Parathyroid adenoma (tissue), 2 donors: ENCODE measurements around the gene KCNK10.

ENCODE experiments used
- H2AFZ ChIP-seq: fragments of 300-600 bp; sonication (generic); one replicate; pipeline ENCODE4 v1.7.0; 2017; ENCODE audit warnings: antibody characterized with exemption, mild to moderate bottlenecking
- H3K27ac ChIP-seq: fragments of 300-600 bp; sonication (generic); one replicate; pipeline ENCODE4 v1.7.0; 2017
- H3K27me3 ChIP-seq: fragments of 300-600 bp; sonication (generic); one replicate; pipeline ENCODE4 v1.7.0; 2017; ENCODE audit warnings: low read length; ENCODE audit not compliant: control insufficient read depth, insufficient read depth
- H3K36me3 ChIP-seq: fragments of 300-600 bp; sonication (generic); one replicate; pipeline ENCODE4 v1.7.0; 2017; ENCODE audit warnings: low read length; ENCODE audit not compliant: control insufficient read depth, insufficient read depth
- H3K4me1 ChIP-seq: fragments of 300-600 bp; sonication (generic); one replicate; pipeline ENCODE4 v1.7.0; 2017; ENCODE audit warnings: control low read depth
- H3K4me2 ChIP-seq: fragments of 300-600 bp; sonication (generic); one replicate; pipeline ENCODE4 v1.7.0; 2017; ENCODE audit warnings: low read length
- H3K4me3 ChIP-seq: fragments of 300-600 bp; sonication (generic); one replicate; pipeline ENCODE4 v1.7.0; 2017; ENCODE audit warnings: low read depth, low read length
- H3K79me2 ChIP-seq: fragments of 300-600 bp; sonication (generic); one replicate; pipeline ENCODE4 v1.7.0; 2017; ENCODE audit warnings: control low read depth
- H3K9ac ChIP-seq: fragments of 300-600 bp; sonication (generic); one replicate; pipeline ENCODE4 v1.7.0; 2017; ENCODE audit warnings: mild to moderate bottlenecking
- H3K9me3 ChIP-seq: fragments of 300-600 bp; sonication (generic); one replicate; pipeline ENCODE4 v1.7.0; 2017; ENCODE audit warnings: low read length; ENCODE audit not compliant: control insufficient read depth
- TF ChIP-seq, protein P1 (sequence below): fragments of 300-600 bp; sonication (generic); IDR thresholded peaks from one replicate; pipeline ENCODE4 v1.7.0; 2017; ENCODE audit warnings: antibody characterized with exemption, mild to moderate bottlenecking
- donor health status: primary hyperparathyroidism.

Gene KCNK10

DNA sequence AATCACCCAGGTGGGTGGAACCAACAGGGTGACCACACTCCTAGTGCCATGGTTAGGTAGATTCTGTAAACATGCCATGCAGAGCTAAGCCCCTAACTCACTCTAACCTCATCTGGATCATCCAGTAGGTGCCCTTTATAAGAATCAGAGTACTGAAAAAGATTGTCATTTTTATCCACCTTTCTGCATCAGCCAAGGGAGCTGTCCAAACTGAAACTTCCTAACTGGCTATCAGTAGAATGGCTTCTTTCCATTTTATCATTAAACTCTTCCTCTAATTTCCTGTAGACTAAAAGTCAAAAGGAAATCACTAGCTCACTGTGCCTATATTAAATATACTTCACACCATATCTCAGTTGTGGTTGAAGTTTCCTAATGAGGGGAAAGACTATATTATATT lies 6.5 kb downstream of the KCNK10 start:
- no peaks in the 10 kb centered on the region for H3K4me1 ChIP-seq
- H3K36me3 ChIP-seq = no peaks in the 10 kb centered on the region
- H3K79me2 ChIP-seq = no peaks in the 10 kb centered on the region
- H3K27me3 ChIP-seq = no peaks in the 10 kb centered on the region
- TF ChIP-seq, protein P1, sequence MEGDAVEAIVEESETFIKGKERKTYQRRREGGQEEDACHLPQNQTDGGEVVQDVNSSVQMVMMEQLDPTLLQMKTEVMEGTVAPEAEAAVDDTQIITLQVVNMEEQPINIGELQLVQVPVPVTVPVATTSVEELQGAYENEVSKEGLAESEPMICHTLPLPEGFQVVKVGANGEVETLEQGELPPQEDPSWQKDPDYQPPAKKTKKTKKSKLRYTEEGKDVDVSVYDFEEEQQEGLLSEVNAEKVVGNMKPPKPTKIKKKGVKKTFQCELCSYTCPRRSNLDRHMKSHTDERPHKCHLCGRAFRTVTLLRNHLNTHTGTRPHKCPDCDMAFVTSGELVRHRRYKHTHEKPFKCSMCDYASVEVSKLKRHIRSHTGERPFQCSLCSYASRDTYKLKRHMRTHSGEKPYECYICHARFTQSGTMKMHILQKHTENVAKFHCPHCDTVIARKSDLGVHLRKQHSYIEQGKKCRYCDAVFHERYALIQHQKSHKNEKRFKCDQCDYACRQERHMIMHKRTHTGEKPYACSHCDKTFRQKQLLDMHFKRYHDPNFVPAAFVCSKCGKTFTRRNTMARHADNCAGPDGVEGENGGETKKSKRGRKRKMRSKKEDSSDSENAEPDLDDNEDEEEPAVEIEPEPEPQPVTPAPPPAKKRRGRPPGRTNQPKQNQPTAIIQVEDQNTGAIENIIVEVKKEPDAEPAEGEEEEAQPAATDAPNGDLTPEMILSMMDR = no peak
- H2AFZ ChIP-seq = no peak overlapping the region
- no peak overlapping the region for H3K4me3 ChIP-seq
- H3K27ac ChIP-seq = no peak overlapping the region
- H3K4me2 ChIP-seq = no peak overlapping the region
- H3K9ac ChIP-seq = no peak overlapping the region
- H3K9me3 ChIP-seq = no peaks in the 10 kb centered on the region

DNA sequence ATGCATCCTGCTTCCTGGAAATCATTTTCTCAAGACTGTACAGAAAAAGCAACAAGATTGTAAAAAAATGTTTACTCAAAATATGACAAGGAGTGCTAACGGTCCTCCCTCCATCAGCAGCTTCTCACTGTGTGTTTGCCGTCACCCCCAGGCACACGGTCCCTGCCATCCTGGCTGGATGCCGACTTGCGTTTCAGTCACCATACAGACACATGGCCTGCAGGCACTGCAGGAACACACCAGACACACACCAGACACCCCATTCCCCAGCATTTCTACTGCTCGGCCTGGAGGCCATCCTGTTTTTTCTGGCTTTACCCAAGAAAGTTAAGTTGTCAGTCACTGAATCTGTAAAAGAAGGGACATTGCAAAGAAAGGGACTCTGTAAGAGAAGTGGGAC lies 10.8 kb downstream of the KCNK10 start:
- TF ChIP-seq, protein P1 = no peak
- H3K79me2 ChIP-seq = no peaks in the 10 kb centered on the region
- no peak overlapping the region for H2AFZ ChIP-seq
- no peak overlapping the region for H3K27ac ChIP-seq
- no peaks in the 10 kb centered on the region for H3K36me3 ChIP-seq
- H3K4me1 ChIP-seq = no peaks in the 10 kb centered on the region
- H3K4me2 ChIP-seq = no peak overlapping the region
- H3K9me3 ChIP-seq = no peaks in the 10 kb centered on the region
- no peaks in the 10 kb centered on the region for H3K27me3 ChIP-seq
- no peak overlapping the region for H3K4me3 ChIP-seq
- H3K9ac ChIP-seq = no peak overlapping the region

DNA sequence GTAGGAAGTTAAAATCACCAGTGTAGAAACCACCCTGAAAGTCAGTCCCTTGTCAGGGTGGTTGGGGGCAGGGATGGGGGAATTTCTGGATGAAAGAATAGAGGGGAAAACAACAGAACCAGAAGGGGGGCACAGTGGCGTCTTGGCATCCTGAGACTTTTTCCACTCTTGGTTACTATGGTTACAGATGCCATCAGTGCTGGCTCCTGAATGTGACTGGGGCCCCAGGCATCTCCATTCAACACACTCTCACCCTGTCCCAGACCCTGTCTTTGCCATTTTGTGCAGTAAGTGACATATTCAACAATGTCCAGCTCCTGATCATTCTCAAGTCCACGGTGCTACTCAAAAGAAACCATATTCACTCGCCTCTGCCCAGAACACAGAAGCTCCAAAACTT lies 11.3 kb downstream of the KCNK10 start:
- TF ChIP-seq, protein P1 = no peak
- Histone ChIP-seq H2AFZ (no peak overlapping the region), H3K9ac (no peak overlapping the region), H3K27me3 (no peaks in the 10 kb centered on the region), H3K27ac (no peak overlapping the region), H3K79me2 (no peaks in the 10 kb centered on the region), H3K4me3 (no peak overlapping the region), H3K36me3 (no peaks in the 10 kb centered on the region), H3K4me2 (no peak overlapping the region), H3K4me1 (no peaks in the 10 kb centered on the region), H3K9me3 (no peaks in the 10 kb centered on the region)

DNA sequence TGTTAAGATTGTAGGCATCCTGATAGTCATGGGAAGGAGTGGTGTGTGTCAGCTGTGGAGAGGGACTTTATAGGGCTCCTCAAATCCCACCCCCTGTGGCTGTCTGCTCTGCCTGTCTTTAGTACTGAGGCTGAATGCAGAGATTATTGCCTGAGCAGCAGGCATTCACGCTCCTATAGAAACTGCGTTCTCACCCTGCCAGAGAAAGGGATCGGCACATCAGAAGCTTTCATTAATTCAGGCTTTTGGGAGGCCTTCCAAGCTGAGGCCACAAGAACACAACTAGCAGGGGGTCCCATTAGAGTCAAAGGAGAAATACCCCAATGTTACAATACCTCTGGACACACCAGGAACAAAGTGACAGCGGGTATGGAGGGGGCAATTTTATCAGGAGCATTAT lies 12.6 kb downstream of the KCNK10 start:
- Histone ChIP-seq H3K27ac (no peak overlapping the region), H2AFZ (no peak overlapping the region), H3K4me1 (no peaks in the 10 kb centered on the region), H3K4me2 (no peak overlapping the region), H3K27me3 (no peaks in the 10 kb centered on the region), H3K4me3 (no peak overlapping the region), H3K36me3 (no peaks in the 10 kb centered on the region), H3K9me3 (no peaks in the 10 kb centered on the region), H3K79me2 (no peaks in the 10 kb centered on the region), H3K9ac (no peak overlapping the region)
- TF ChIP-seq, protein P1 = no peak

DNA sequence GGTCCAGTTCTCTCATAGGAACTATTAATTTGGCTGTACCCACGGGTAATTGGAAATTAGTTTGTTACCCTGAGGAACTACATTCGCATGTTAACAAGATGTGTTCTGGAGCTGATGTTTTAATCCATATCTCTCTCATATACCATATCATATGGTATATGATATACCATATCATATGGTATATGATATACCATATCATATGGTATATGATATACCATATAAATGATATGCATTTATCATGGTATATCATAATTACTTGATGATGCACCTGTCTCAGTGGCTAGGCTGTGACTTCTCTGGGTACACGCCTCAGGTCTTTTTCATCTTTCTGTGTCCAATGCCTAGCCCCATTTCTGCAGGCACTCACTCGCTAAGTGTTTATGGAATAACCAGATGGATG lies 13.0 kb downstream of the KCNK10 start:
- H3K9me3 ChIP-seq = no peaks in the 10 kb centered on the region
- no peaks in the 10 kb centered on the region for H3K4me1 ChIP-seq
- H3K27me3 ChIP-seq = no peaks in the 10 kb centered on the region
- no peak overlapping the region for H3K9ac ChIP-seq
- H3K27ac ChIP-seq = no peak overlapping the region
- TF ChIP-seq, protein P1 = no peak
- no peaks in the 10 kb centered on the region for H3K79me2 ChIP-seq
- no peak overlapping the region for H3K4me3 ChIP-seq
- no peak overlapping the region for H2AFZ ChIP-seq
- H3K36me3 ChIP-seq = no peaks in the 10 kb centered on the region
- no peak overlapping the region for H3K4me2 ChIP-seq
